ENCODE data around the gene EDC3. TPM values are rescaled to one million over a fixed set of nuclear protein-coding genes. Genes with fewer than 3 reads are reported as not detected.

EDC3 gene
- total and polyA plus RNA-seq, 2 of the 4 experiments (the other 2 are of a cell fraction) = 16.8 to 38.0 TPM

- in situ Hi-C loops (cut with MboI; ENCODE audit: low sequenced_read_pairs) (no loop called here), intact Hi-C loops (cut with micrococcal nuclease) (no loop called here), dilution Hi-C loops (cut with HindIII; ENCODE audit: low sequenced_read_pairs, unreplicated experiment) (no loop called here)
- no peak overlapping the region for H3K23ac ChIP-seq (ENCODE audit: low read depth, low read length)
- no peaks in the 10 kb centered on the region for H3K9me3 ChIP-seq (ENCODE audit: control insufficient read depth, insufficient read depth, low read length)
- peaks cover 5% of the 10 kb centered on the region; the same call in 1 of the 2 replicates for H3K27me3 ChIP-seq (ENCODE audit: control insufficient read depth, insufficient read depth, low read length)
- no peak for DNase-seq
- no peak overlapping the region for H3K9ac ChIP-seq (ENCODE audit: low read depth, low read length)
- H2BK5ac ChIP-seq (ENCODE audit: low read depth, low read length, poor library complexity, severe bottlenecking) = no peak overlapping the region
- ChIA-PET CTCF (no interaction called here), POLR2A (ENCODE audit: unreplicated experiment) (no interaction called here)
- no peak overlapping the region for H2BK20ac ChIP-seq (ENCODE audit: low read depth, low read length)
- TF ChIP-seq RAD21 (IDR thresholded peaks at IDR 0.05; ENCODE audit: low read length) = no peak
- no peak for TF ChIP-seq RFX5 (IDR thresholded peaks at IDR 0.05; ENCODE audit: low read depth, low read length)
- TF ChIP-seq ELK1 (IDR thresholded peaks at IDR 0.05; ENCODE audit: borderline replicate concordance, low read depth, low read length) = no peak
- TF ChIP-seq RCOR1 (IDR thresholded peaks at IDR 0.05; ENCODE audit: insufficient replicate concordance, low read length) = no peak
- no peak for TF ChIP-seq MAZ (IDR thresholded peaks at IDR 0.05; ENCODE audit: borderline replicate concordance, low read depth, low read length)
- no peak for TF ChIP-seq MXI1 (IDR thresholded peaks at IDR 0.05; ENCODE audit: borderline replicate concordance, low read depth, low read length)
- no peak for TF ChIP-seq CTCF (conservative IDR thresholded peaks at IDR 0.05; ENCODE audit: low read depth, low read length)
- H2AFZ ChIP-seq (replicated peaks; ENCODE audit: low read length, poor library complexity) = peak overlapping the region; percentile 48
- H3K4me1 ChIP-seq (ENCODE audit: control insufficient read depth, insufficient read depth, low read length) = peaks cover under 1% of the 10 kb centered on the region; the same call in 1 of the 2 replicates
- H3K14ac ChIP-seq (replicated peaks; ENCODE audit: low read depth, low read length) = no peak overlapping the region
- BruUV-seq (replicated peaks) = no TSS peak
- H3K18ac ChIP-seq (ENCODE audit: low read depth, low read length) = no peak overlapping the region
- no peak overlapping the region for H2AK5ac ChIP-seq (ENCODE audit: low read depth, low read length)
- peak overlapping the region; percentile 9 for H2AK9ac ChIP-seq (replicated peaks; ENCODE audit: low read depth, low read length, poor library complexity)
- no peak overlapping the region for H3K56ac ChIP-seq (ENCODE audit: extremely low read depth, insufficient read depth, low read length)
- no peak overlapping the region for H2BK120ac ChIP-seq (ENCODE audit: low read depth, low read length)
- no peak overlapping the region for H3K4ac ChIP-seq (ENCODE audit: low read depth, low read length)
- no peaks in the 10 kb centered on the region for H3K79me1 ChIP-seq (ENCODE audit: low read depth in 1 of 2, low read length in 2 of 2)
- 0 out of 2 replicates have a peak, but pooled peaks cover 3% of the 10 kb centered on the region for H4K20me1 ChIP-seq (ENCODE audit: insufficient read depth, low read length)
- H4K91ac ChIP-seq (ENCODE audit: insufficient read depth, low read depth, low read length) = no peak overlapping the region
- no peak overlapping the region for H3K27ac ChIP-seq (ENCODE audit: insufficient read depth, low read length)
- ATAC-seq (ENCODE audit: low read depth) = no peak
- H3K9me1 ChIP-seq (ENCODE audit: insufficient read depth, low read length) = no peaks in the 10 kb centered on the region
- WGBS, 2 experiments (ENCODE audit: extremely low coverage in 2 of 2, insufficient read length in 1 of 2) = 13% methylated on average over 3 of the region's 12 CpGs; no CpG with 5 or more reads in 1 of the 2 experiments
- no peak overlapping the region for H4K8ac ChIP-seq (ENCODE audit: low read depth in 2 of 2, low read length in 2 of 2)
- H3K36me3 ChIP-seq (ENCODE audit: control insufficient read depth, insufficient read depth, low read length) = no peaks in the 10 kb centered on the region
- H3K4me3 ChIP-seq (ENCODE audit: insufficient read depth, low read depth, low read length) = no peak overlapping the region
- H4K5ac ChIP-seq (ENCODE audit: low read depth, low read length) = no peak overlapping the region
- H2BK15ac ChIP-seq (ENCODE audit: low read depth, low read length) = no peak overlapping the region
- no peak overlapping the region for H3K4me2 ChIP-seq (ENCODE audit: low read depth, low read length)
Observed at GRCh38 chr15:74604983-74605794, 90.6 kb downstream of the EDC3 start.

All from IMR-90 (cell line).